Measurements from ENCODE around the gene CGB3.

GRCh38 chr19:48988860-48989259 lies 35.3 kb downstream of the CGB3 start:
- TF ChIP-seq POLR2AphosphoS5 (IDR thresholded peaks at IDR 0.05; ENCODE audit: low read depth, low read length) (no peak), CTCF (IDR thresholded peaks at IDR 0.05) (no peak), TAF1 (IDR thresholded peaks at IDR 0.05; ENCODE audit: borderline replicate concordance, low read depth, low read length) (no peak), MEF2A (IDR thresholded peaks at IDR 0.05; ENCODE audit: borderline replicate concordance, low read depth) (no peak), YY1 (IDR thresholded peaks at IDR 0.05; ENCODE audit: low read depth) (no peak), ZBTB33 (IDR thresholded peaks at IDR 0.05; ENCODE audit: borderline replicate concordance, low read depth) (no peak), REST (IDR thresholded peaks at IDR 0.05; ENCODE audit: low read depth, low read length) (no peak), RCOR1 (IDR thresholded peaks at IDR 0.05; ENCODE audit: low read length) (no peak)
